Measurements from ENCODE around the gene SNX13.

The SNX13 gene

DNA sequence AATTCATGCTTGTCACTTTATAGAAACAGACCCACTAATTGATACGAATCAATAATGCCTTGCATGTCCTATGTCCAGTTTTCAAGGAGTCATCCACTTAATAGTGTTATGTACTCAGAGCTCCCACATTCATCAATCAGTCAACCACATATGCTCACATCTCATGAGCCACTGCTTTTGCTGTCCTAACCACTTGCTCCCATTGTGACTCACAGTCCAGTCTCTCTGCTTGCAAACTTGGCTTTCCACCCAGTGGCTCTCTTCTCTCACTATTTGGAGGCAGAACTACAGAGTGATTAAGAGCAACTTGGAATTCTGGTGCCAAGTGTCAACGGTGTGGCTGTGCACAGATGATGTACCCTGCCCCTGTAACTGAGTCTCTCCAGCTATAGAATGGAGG lies 166.0 kb downstream of the SNX13 start:
- Histone ChIP-seq H3K4me1 (ENCODE audit: insufficient read depth, low read length) (peaks cover 12% of the 10 kb centered on the region), H3K27me3 (ENCODE audit: insufficient read depth, low read length) (no peaks in the 10 kb centered on the region), H3K36me3 (ENCODE audit: insufficient read depth, low read depth, low read length) (no peaks in the 10 kb centered on the region), H3K9ac (ENCODE audit: low read depth, low read length) (no peak overlapping the region), H3K4me3 (ENCODE audit: low read length) (no peak overlapping the region), H3K9me3 (ENCODE audit: insufficient read depth, low read depth, low read length) (no peaks in the 10 kb centered on the region), H3K27ac (ENCODE audit: low read length) (no peak overlapping the region)

DNA sequence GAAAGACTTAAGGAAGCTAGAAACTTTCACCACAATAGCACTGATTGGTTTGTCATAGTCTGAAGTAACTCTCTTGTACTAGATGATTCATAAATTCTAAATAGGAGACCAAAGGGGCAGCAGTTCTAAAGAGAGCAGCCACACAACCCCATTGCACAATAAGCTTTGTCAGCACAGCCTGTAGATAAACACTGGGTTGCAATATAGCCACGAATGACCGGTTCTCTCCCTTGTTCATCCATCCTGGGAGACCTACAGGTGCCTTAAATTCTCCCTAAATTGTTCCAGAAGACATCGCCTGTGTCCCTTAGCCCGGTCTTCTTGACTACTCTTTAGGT lies 167.0 kb downstream of the SNX13 start:
- Histone ChIP-seq H3K4me1 (ENCODE audit: insufficient read depth, low read length) (peaks cover 12% of the 10 kb centered on the region), H3K9ac (ENCODE audit: low read depth, low read length) (no peak overlapping the region), H3K27ac (ENCODE audit: low read length) (no peak overlapping the region), H3K9me3 (ENCODE audit: insufficient read depth, low read depth, low read length) (no peaks in the 10 kb centered on the region), H3K36me3 (ENCODE audit: insufficient read depth, low read depth, low read length) (no peaks in the 10 kb centered on the region), H3K27me3 (ENCODE audit: insufficient read depth, low read length) (no peaks in the 10 kb centered on the region), H3K4me3 (ENCODE audit: low read length) (no peak overlapping the region)

DNA sequence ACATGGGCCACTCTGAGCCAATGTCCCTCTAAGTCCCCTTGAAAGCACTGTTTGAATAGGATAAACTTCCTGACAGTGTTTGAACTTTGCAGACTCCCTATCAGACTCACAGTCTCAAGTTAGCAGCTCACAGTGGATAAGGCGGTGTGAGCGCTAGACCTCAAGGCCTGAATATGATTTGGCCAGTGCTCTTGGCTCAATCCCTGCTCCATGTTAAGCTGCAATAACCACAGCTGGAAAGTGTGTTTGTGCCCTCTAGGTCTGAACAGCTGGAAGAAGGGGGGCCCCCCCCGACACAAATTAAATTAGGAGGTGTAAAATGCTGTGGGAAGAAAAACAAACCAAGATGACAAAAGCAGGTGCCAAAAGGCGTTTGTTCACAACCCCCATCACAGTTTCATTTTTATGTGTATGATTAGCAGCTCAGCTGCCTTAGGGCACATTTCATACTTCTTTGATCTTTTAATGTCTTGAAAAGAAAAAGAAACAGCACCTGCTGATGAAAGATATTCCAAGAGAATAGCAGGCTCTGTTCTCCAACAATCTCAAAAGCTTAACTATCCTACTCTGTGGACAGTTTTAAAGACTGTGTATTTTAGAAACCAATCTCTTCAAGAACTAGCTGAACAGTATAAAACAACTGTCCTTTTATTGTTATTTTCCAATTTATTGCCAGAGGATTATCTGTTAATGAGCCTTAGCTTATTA lies 167.6 kb downstream of the SNX13 start:
- no peak overlapping the region for H3K4me3 ChIP-seq (ENCODE audit: low read length)
- H3K9ac ChIP-seq (ENCODE audit: low read depth, low read length), result no peak overlapping the region
- H3K27me3 ChIP-seq (ENCODE audit: insufficient read depth, low read length), result no peaks in the 10 kb centered on the region
- no peaks in the 10 kb centered on the region for H3K9me3 ChIP-seq (ENCODE audit: insufficient read depth, low read depth, low read length)
- H3K27ac ChIP-seq (ENCODE audit: low read length), result no peak overlapping the region
- H3K4me1 ChIP-seq (ENCODE audit: insufficient read depth, low read length), result peaks cover 12% of the 10 kb centered on the region
- H3K36me3 ChIP-seq (ENCODE audit: insufficient read depth, low read depth, low read length), result no peaks in the 10 kb centered on the region

DNA sequence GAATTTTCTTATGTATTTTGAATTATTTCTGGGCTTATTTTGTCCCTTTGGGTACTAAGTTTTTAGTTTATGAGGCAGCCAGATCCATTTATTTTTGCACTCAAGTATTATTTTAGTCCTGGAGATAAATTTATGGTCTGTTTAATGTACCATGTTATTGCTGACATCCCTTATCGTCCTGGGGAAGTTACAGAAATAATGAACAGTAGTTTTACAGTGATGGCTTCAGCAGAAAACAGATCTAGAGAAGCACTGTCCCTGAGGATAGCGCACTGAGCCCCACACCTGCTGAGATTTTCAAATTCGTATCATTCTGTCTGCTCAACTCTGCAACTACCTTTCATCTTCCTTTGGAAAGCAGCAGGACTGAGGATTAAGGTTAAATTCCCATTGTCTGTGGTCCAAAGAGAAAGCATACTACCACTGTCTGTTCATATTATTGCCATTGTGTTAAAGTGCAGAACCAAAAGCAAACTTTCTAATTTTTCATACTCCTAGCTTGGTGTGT lies 168.3 kb downstream of the SNX13 start:
- Histone ChIP-seq H3K4me1 (ENCODE audit: insufficient read depth, low read length) (peaks cover 12% of the 10 kb centered on the region), H3K27me3 (ENCODE audit: insufficient read depth, low read length) (no peaks in the 10 kb centered on the region), H3K4me3 (ENCODE audit: low read length) (no peak overlapping the region), H3K36me3 (ENCODE audit: insufficient read depth, low read depth, low read length) (no peaks in the 10 kb centered on the region), H3K9ac (ENCODE audit: low read depth, low read length) (no peak overlapping the region), H3K9me3 (ENCODE audit: insufficient read depth, low read depth, low read length) (no peaks in the 10 kb centered on the region), H3K27ac (ENCODE audit: low read length) (no peak overlapping the region)

DNA sequence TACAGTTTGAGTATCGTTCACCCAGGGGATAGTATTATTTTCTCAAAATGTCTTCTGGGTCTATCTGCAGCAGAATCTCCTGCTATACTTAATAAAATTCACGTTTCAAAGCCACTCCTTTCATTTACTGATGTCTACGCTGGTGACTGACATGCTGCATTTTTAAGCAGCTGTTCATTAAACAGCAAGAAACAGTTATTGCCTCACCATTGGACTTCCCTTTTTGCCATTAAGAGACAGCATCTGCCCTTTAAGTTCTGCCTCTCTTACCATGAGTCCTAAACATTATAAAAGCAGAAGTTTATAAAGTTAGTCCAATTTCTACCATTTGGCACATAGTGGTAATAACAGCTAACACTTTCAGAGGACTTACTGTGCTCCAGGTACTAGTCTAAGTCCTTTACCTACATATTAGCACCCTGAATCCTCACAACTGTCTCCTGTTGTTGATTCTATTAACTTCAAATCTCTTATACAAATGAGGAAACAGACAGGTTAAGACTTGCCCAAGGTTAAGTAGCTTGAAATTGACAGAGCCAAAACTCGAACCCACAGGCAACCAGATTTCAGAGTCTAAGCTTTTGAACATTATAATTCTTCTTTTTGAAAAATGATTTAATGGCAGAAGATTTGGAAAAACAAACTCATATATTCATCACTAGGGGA lies 169.5 kb downstream of the SNX13 start:
- H3K36me3 ChIP-seq (ENCODE audit: insufficient read depth, low read depth, low read length), result no peaks in the 10 kb centered on the region
- no peak overlapping the region for H3K4me3 ChIP-seq (ENCODE audit: low read length)
- H3K27ac ChIP-seq (ENCODE audit: low read length), result no peak overlapping the region
- no peaks in the 10 kb centered on the region for H3K27me3 ChIP-seq (ENCODE audit: insufficient read depth, low read length)
- H3K4me1 ChIP-seq (ENCODE audit: insufficient read depth, low read length), result peaks cover 12% of the 10 kb centered on the region
- H3K9ac ChIP-seq (ENCODE audit: low read depth, low read length), result no peak overlapping the region
- no peaks in the 10 kb centered on the region for H3K9me3 ChIP-seq (ENCODE audit: insufficient read depth, low read depth, low read length)

DNA sequence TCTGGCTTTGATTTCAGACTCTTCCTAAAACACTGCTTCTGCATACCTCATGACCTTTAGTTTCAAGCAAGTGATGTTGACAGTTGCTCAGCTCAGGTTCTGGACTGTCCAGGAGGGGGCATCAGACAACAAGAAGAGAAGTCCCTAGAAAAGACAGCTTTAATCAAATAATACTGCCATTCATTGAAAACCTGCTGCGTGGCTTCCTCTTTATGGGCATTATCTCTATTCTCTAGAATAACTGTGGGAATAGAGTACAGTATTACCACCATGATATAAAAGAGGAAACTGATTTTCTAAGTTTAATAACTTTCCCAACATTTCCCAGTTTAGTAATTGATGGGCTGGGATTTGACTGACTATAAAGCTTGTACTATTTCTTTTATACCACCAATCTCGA lies 170.4 kb downstream of the SNX13 start:
- Histone ChIP-seq H3K27ac (ENCODE audit: low read length) (no peak overlapping the region), H3K4me1 (ENCODE audit: insufficient read depth, low read length) (peaks cover 12% of the 10 kb centered on the region), H3K27me3 (ENCODE audit: insufficient read depth, low read length) (no peaks in the 10 kb centered on the region), H3K4me3 (ENCODE audit: low read length) (no peak overlapping the region), H3K9ac (ENCODE audit: low read depth, low read length) (no peak overlapping the region), H3K9me3 (ENCODE audit: insufficient read depth, low read depth, low read length) (no peaks in the 10 kb centered on the region), H3K36me3 (ENCODE audit: insufficient read depth, low read depth, low read length) (no peaks in the 10 kb centered on the region)

DNA sequence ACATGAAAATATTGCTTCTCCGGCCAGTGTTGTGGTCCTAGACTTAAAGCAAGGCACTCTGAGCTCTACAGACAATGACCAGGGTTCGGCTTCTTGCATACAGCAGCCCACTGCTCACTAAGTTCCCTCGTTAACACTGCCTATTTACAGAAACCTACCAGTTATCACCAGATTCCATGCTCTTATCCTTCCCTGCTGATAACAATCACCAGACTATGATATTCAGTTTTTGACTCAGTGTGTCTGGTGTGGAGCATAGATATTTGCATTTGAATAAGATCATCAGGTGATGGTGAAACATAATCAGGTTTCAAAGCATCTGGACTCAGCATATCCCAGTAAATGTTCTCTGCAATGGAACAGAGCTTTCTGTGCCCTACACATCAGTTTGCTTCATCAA lies 182.3 kb downstream of the SNX13 start:
- H3K9ac ChIP-seq (ENCODE audit: low read depth, low read length), result no peak overlapping the region
- no peak overlapping the region for H3K27ac ChIP-seq (ENCODE audit: low read length)
- no peaks in the 10 kb centered on the region for H3K4me1 ChIP-seq (ENCODE audit: insufficient read depth, low read length)
- H3K36me3 ChIP-seq (ENCODE audit: insufficient read depth, low read depth, low read length), result no peaks in the 10 kb centered on the region
- no peak overlapping the region for H3K4me3 ChIP-seq (ENCODE audit: low read length)
- no peaks in the 10 kb centered on the region for H3K27me3 ChIP-seq (ENCODE audit: insufficient read depth, low read length)
- H3K9me3 ChIP-seq (ENCODE audit: insufficient read depth, low read depth, low read length), result 0 out of 2 replicates have a peak, but pooled peaks cover 3% of the 10 kb centered on the region

DNA sequence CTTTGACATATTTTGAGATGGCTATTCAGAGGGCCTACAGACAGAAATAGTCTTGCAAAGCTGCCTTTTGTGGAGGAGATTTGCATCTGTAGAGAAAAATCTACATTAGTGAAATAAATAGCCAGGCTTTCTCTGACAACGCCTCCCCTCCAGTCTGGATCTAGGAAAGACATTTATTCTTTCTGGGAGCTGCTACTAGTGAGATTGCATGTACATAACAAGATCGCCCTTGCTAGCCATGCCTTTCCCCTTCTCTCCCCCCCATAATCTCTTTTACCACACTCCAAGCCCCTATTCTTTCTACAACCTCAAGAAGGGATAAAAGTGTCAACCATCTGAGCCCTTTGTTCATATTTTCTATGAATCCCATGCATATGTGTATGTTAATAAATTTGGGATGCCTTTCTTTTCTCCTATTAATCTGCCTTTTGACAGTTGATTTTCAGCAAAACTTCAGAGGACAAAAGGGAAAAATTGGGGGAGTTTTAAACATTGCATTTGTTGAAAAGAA lies 194.2 kb downstream of the SNX13 start:
- H3K9me3 ChIP-seq (ENCODE audit: insufficient read depth, low read depth, low read length), result no peaks in the 10 kb centered on the region
- no peaks in the 10 kb centered on the region for H3K36me3 ChIP-seq (ENCODE audit: insufficient read depth, low read depth, low read length)
- H3K27me3 ChIP-seq (ENCODE audit: insufficient read depth, low read length), result no peaks in the 10 kb centered on the region
- no peak overlapping the region for H3K9ac ChIP-seq (ENCODE audit: low read depth, low read length)
- no peak overlapping the region for H3K27ac ChIP-seq (ENCODE audit: low read length)
- peaks cover 6% of the 10 kb centered on the region; the same call in 1 of the 2 replicates for H3K4me1 ChIP-seq (ENCODE audit: insufficient read depth, low read length)
- no peak overlapping the region for H3K4me3 ChIP-seq (ENCODE audit: low read length)

DNA sequence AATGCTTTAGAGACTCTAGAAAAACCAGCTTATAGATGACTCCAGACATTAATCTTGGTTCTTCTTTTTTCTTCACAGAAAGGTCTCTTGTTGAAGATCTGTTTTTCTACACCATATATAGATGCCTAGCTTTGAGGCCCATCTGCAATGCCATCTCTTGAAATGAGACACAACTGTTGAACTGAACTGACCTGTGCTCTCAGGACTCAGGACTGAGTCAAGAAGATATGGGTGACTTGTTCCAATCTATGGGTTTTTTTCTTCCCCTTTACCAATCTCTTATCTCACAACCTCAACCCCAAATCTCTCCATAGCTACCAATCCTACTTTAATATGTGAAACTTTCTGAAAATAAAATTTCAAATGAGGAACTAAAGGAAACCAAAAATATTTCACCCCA lies 194.7 kb downstream of the SNX13 start:
- Histone ChIP-seq H3K27ac (ENCODE audit: low read length) (no peak overlapping the region), H3K36me3 (ENCODE audit: insufficient read depth, low read depth, low read length) (no peaks in the 10 kb centered on the region), H3K27me3 (ENCODE audit: insufficient read depth, low read length) (no peaks in the 10 kb centered on the region), H3K9me3 (ENCODE audit: insufficient read depth, low read depth, low read length) (no peaks in the 10 kb centered on the region), H3K9ac (ENCODE audit: low read depth, low read length) (no peak overlapping the region), H3K4me1 (ENCODE audit: insufficient read depth, low read length) (peaks cover 6% of the 10 kb centered on the region; the same call in 1 of the 2 replicates), H3K4me3 (ENCODE audit: low read length) (no peak overlapping the region)

DNA sequence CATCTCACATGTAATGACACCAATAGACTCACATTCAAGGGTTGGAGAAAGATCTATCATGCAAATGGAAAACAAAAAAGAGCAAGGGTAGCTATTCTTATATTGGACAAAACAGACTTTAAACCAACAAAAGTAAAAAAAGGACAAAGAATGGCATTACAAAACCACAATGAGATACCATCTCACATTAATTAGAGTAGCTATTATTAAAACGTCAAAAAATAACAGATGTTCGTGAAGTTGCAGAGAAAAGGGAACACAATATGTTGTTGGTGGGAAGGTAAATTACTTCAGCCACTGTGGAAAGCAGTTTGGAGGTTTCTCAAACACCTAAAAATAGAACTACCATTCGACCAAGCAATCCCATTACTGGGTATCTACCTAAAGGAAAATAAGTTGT lies 197.0 kb downstream of the SNX13 start:
- Histone ChIP-seq H3K4me3 (ENCODE audit: low read length) (no peak overlapping the region), H3K27ac (ENCODE audit: low read length) (no peak overlapping the region), H3K4me1 (ENCODE audit: insufficient read depth, low read length) (peaks cover 6% of the 10 kb centered on the region; the same call in 1 of the 2 replicates)

DNA sequence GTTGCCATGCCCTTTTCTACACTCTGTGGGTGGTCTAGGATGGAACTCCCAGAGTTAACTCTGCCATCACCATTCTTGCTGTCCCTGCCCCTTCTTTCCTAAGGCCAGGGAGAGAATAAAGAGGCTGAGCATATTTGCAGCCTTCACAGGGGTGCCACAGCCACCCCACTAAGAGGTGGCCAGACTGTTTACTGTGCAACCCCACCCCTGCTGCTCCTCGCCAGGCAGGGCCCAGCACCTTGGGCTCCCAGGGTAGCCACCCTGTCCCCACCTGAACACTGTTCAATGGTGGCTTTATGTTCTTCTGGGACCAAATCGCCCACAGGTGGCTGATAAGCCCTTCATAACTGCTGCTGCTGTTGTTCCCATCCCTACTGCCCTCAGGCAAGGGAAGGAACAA lies 198.9 kb downstream of the SNX13 start:
- Histone ChIP-seq H3K27ac (ENCODE audit: low read length) (no peak overlapping the region), H3K36me3 (ENCODE audit: insufficient read depth, low read depth, low read length) (no peaks in the 10 kb centered on the region), H3K9ac (ENCODE audit: low read depth, low read length) (no peak overlapping the region)

More for the DNA sequence above, 197.0 kb downstream of the SNX13 start:
- H3K27me3 ChIP-seq (ENCODE audit: insufficient read depth, low read length), result no peaks in the 10 kb centered on the region
- H3K9ac ChIP-seq (ENCODE audit: low read depth, low read length), result no peak overlapping the region
- H3K9me3 ChIP-seq (ENCODE audit: insufficient read depth, low read depth, low read length), result no peaks in the 10 kb centered on the region
- no peaks in the 10 kb centered on the region for H3K36me3 ChIP-seq (ENCODE audit: insufficient read depth, low read depth, low read length)

More for the DNA sequence above, 198.9 kb downstream of the SNX13 start:
- Histone ChIP-seq H3K4me3 (ENCODE audit: low read length) (no peak overlapping the region), H3K27me3 (ENCODE audit: insufficient read depth, low read length) (no peaks in the 10 kb centered on the region), H3K9me3 (ENCODE audit: insufficient read depth, low read depth, low read length) (no peaks in the 10 kb centered on the region), H3K4me1 (ENCODE audit: insufficient read depth, low read length) (peaks cover 6% of the 10 kb centered on the region; the same call in 1 of the 2 replicates)
